Ovary (tissue), 3 donors: ENCODE results near the gene NHSL2.

Experiments
- CTCF ChIP-seq, 3 donors: fragments of 450-650 bp in 2 of 3; fragments of 200-600 bp in 1 of 3; IDR thresholded peaks; one replicate each; pipeline versions ENCODE4 v1.5.1 to v1.8.0; 2016 to 2022; ENCODE audit warnings: antibody characterized with exemption in 3 of 3, mild to moderate bottlenecking in 1 of 3
- EP300 ChIP-seq: sonication (generic); formaldehyde crosslinking; IDR thresholded peaks from one replicate; pipeline ENCODE4 v1.6.1; 2017; ENCODE audit warnings: antibody characterized with exemption
- POLR2A ChIP-seq: fragments of 450-650 bp; IDR thresholded peaks from one replicate; pipeline ENCODE4 v1.6.1; 2017; ENCODE audit warnings: antibody characterized with exemption, mild to moderate bottlenecking, moderate library complexity
- donor health status: DM: no; HTN: no; CAD: no.

DNA sequence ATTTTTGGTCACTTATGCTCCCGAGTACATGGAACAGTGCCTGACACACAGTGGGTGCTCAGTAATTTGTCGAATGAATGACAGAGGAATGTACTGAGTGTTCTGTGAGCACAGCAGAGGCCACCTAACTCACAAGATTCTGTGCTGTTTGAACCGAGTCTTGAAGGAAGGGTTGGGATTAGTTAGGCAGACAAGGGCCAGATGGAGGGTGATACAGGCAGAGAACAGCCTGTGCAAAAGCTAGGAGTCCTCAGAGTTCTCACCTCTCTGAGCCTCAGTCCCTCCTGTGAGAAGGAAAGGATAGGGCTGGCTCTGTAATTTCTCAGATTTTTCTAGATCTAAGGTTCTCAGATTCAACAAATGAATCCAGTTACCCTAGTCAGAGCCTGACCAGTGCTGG is 108.8 kb downstream of the NHSL2 start:
- TF ChIP-seq POLR2A (no peak), CTCF (IDR thresholded peaks at IDR 0.05) (no peak), EP300 (no peak)
